HepG2 (cell line): ENCODE data around the gene HNRNPM. TPM values are rescaled to one million over a fixed set of nuclear protein-coding genes. Genes with fewer than 3 reads are reported as not detected.

Source experiments
- CCAR2 ChIP-seq: fragments of 200-400 bp; formaldehyde crosslinking; optimal IDR thresholded peaks from 2 replicates; pipeline ENCODE3; 2018; ENCODE audit warnings: low read depth, mild to moderate bottlenecking, low read length, moderate library complexity
- ETV6 ChIP-seq: sonication (generic); formaldehyde crosslinking; conservative IDR thresholded peaks from 2 replicates; pipeline ENCODE4 v1.4.0; 2020; ENCODE audit warnings: missing genetic modification reagents
- GABPB1 ChIP-seq: IDR thresholded peaks from 2 replicates; pipeline ENCODE4 v1.6.1; 2016; ENCODE audit warnings: mild to moderate bottlenecking, missing genetic modification reagents, moderate library complexity, missing compliant biosample characterization
- HNF4A ChIP-seq: sonication (generic); formaldehyde crosslinking; IDR thresholded peaks from 2 replicates; pipeline ENCODE4 v1.4.0; 2020; ENCODE audit warnings: missing genetic modification reagents
- ISX ChIP-seq: sonication (generic); formaldehyde crosslinking; conservative IDR thresholded peaks from 2 replicates; pipeline ENCODE4 v1.5.0; 2020; ENCODE audit warnings: missing genetic modification reagents
- KAT7 ChIP-seq: IDR thresholded peaks from 2 replicates; pipeline ENCODE4 v1.6.1; 2018; ENCODE audit warnings: borderline replicate concordance, missing compliant biosample characterization
- MLXIP ChIP-seq: sonication (generic); formaldehyde crosslinking; IDR thresholded peaks from 2 replicates; pipeline ENCODE4 v1.9.0; 2021; ENCODE audit warnings: missing genetic modification reagents, borderline replicate concordance
- PTBP1 ChIP-seq: fragments of 200-400 bp; formaldehyde crosslinking; IDR thresholded peaks from 2 replicates; pipeline ENCODE4 v1.6.1; 2018; ENCODE audit warnings: low read length, low read depth; ENCODE audit not compliant: poor library complexity, severe bottlenecking
- RFXAP ChIP-seq: sonication (generic); formaldehyde crosslinking; IDR thresholded peaks from 2 replicates; pipeline ENCODE4 v1.4.0; 2020; ENCODE audit warnings: missing genetic modification reagents, borderline replicate concordance
- RXRB ChIP-seq: IDR thresholded peaks from 2 replicates; pipeline ENCODE4 v1.6.1; 2016; ENCODE audit warnings: borderline replicate concordance, missing genetic modification reagents, missing compliant biosample characterization
- STAT5B ChIP-seq: sonication (generic); formaldehyde crosslinking; IDR thresholded peaks from 2 replicates; pipeline ENCODE4 v1.4.0; 2020; ENCODE audit warnings: missing genetic modification reagents
- ZNF124 ChIP-seq: sonication (generic); formaldehyde crosslinking; IDR thresholded peaks from 2 replicates; pipeline ENCODE4 v1.4.0; 2020; ENCODE audit warnings: missing genetic modification reagents
- ZNF160 ChIP-seq: sonication (generic); formaldehyde crosslinking; IDR thresholded peaks from 2 replicates; pipeline ENCODE4 v1.8.0; 2022; ENCODE audit warnings: mild to moderate bottlenecking, inconsistent platforms, missing genetic modification reagents
- ZNF18 ChIP-seq: sonication (generic); formaldehyde crosslinking; IDR thresholded peaks from 2 replicates; pipeline ENCODE4 v1.8.0; 2022; ENCODE audit warnings: mild to moderate bottlenecking, missing genetic modification reagents; ENCODE audit not compliant: insufficient replicate concordance
- ZNF383 ChIP-seq: sonication (generic); formaldehyde crosslinking; IDR thresholded peaks from 2 replicates; pipeline ENCODE4 v1.4.0; 2020; ENCODE audit warnings: missing genetic modification reagents, mild to moderate bottlenecking, borderline replicate concordance
- ZNF552 ChIP-seq: sonication (generic); formaldehyde crosslinking; IDR thresholded peaks from 2 replicates; pipeline ENCODE4 v1.9.0; 2022; ENCODE audit warnings: missing genetic modification reagents, mild to moderate bottlenecking, borderline replicate concordance
- ZNF615 ChIP-seq: sonication (generic); formaldehyde crosslinking; IDR thresholded peaks from 2 replicates; pipeline ENCODE4 v1.5.0; 2020; ENCODE audit warnings: mild to moderate bottlenecking, missing genetic modification reagents, borderline replicate concordance
- polyA plus RNA-seq, 8 experiments: library from polyadenylated mRNA; depleted of rRNA in 3 of 8; stranded (reverse) in 7 of 8; unstranded in 1 of 8; fragments of >200 nt; fragmentation: Illumina TruSeq in 4 of 8; extraction: Trizol in 4 of 8; gene quantifications; 2 replicates each; pipeline versions ENCODE4 v1.2.1 to v1.2.3, GENCODE V29; 2011 to 2016; ENCODE audit warnings: low read depth in 4 of 8, missing spikeins in 1 of 8, mixed read lengths in 1 of 8; ENCODE audit not compliant: insufficient read depth in 1 of 8
- total RNA-seq, 5 experiments: library from RNA; depleted of rRNA; stranded (reverse); fragments of >200 nt; fragmentation: Illumina TruSeq; extraction: Trizol; gene quantifications; 2 replicates each; pipeline ENCODE4 v1.2.3, GENCODE V29; 2016; ENCODE audit warnings: low read depth in 1 of 5
- TF ChIP-seq, protein P1 (sequence below): IDR thresholded peaks from 2 replicates; pipeline ENCODE4 v1.6.1; 2018; ENCODE audit warnings: missing genetic modification reagents
- TF ChIP-seq, protein P2 (sequence below): sonication (generic); formaldehyde crosslinking; IDR thresholded peaks from 2 replicates; pipeline ENCODE4 v1.4.0; 2020; ENCODE audit warnings: mild to moderate bottlenecking, missing genetic modification reagents, borderline replicate concordance

HNRNPM gene
- total and polyA plus RNA-seq, 2 of the 13 experiments (the other 11 are each of a cell fraction or from before 2014, with no cell fraction given), result 56.7 to 102 TPM

DNA sequence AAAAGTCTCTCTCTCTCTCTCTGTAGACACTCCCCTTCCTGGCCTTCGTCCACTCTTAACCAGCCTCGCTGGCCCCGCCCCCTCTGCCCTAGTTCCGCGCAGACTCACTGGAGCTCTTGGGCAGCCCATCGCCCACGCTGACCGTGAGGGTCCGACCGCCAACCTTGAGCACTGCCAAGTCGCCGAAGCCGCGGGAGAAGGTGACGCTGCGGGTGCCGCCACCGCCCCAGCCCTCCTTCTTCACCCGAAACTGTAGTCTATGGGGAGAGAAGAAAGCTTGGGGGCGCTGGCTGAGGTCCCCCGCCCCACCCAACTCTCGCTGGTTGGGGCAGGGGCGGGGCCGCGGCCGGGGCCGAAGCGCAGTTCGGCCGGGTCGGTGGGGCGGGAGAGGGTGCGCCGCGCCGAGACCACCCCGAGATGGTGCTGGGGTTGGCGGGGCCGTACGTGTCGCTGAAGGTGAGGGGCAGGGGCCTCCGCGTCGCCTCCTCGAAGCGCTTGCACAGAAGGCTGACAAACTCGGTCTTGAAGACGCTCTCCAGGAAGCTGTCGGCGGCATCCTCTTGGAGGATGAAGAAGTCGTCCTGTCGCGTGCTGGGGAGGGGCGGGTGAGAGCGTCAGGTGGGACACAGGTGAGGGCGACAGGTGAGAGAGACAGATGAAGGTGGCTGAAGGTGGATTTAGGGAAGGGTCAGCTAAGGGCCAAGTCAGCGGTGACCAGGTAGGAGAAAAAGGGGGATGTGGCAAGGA, 81.7 kb downstream of the HNRNPM start (continued):
- no peak for TF ChIP-seq RFXAP (CRISPR knock-in tag)
- no peak for TF ChIP-seq RXRB
- TF ChIP-seq PTBP1, result no peak
- no peak for TF ChIP-seq CCAR2
- TF ChIP-seq, protein P1, sequence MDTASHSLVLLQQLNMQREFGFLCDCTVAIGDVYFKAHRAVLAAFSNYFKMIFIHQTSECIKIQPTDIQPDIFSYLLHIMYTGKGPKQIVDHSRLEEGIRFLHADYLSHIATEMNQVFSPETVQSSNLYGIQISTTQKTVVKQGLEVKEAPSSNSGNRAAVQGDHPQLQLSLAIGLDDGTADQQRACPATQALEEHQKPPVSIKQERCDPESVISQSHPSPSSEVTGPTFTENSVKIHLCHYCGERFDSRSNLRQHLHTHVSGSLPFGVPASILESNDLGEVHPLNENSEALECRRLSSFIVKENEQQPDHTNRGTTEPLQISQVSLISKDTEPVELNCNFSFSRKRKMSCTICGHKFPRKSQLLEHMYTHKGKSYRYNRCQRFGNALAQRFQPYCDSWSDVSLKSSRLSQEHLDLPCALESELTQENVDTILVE (CRISPR knock-in tag), result no peak
- no peak for TF ChIP-seq ZNF552 (CRISPR knock-in tag)
- no peak for TF ChIP-seq ZNF615 (CRISPR knock-in tag)
- no peak for TF ChIP-seq HNF4A
- TF ChIP-seq ISX (CRISPR knock-in tag), result no peak
- TF ChIP-seq ZNF124 (CRISPR knock-in tag), result no peak
- TF ChIP-seq STAT5B (CRISPR knock-in tag), result no peak
- no peak for TF ChIP-seq ZNF18 (CRISPR knock-in tag)
- no peak for TF ChIP-seq ZNF383 (CRISPR knock-in tag)
- TF ChIP-seq KAT7 (CRISPR knock-in tag), result no peak
- TF ChIP-seq ETV6 (CRISPR knock-in tag), result 0 out of 2 replicates have a peak, but pooled peaks have one; percentile 51
- peak; percentile 77; the same call in 1 of the 2 replicates for TF ChIP-seq GABPB1 (CRISPR knock-in tag)
- TF ChIP-seq, protein P2, sequence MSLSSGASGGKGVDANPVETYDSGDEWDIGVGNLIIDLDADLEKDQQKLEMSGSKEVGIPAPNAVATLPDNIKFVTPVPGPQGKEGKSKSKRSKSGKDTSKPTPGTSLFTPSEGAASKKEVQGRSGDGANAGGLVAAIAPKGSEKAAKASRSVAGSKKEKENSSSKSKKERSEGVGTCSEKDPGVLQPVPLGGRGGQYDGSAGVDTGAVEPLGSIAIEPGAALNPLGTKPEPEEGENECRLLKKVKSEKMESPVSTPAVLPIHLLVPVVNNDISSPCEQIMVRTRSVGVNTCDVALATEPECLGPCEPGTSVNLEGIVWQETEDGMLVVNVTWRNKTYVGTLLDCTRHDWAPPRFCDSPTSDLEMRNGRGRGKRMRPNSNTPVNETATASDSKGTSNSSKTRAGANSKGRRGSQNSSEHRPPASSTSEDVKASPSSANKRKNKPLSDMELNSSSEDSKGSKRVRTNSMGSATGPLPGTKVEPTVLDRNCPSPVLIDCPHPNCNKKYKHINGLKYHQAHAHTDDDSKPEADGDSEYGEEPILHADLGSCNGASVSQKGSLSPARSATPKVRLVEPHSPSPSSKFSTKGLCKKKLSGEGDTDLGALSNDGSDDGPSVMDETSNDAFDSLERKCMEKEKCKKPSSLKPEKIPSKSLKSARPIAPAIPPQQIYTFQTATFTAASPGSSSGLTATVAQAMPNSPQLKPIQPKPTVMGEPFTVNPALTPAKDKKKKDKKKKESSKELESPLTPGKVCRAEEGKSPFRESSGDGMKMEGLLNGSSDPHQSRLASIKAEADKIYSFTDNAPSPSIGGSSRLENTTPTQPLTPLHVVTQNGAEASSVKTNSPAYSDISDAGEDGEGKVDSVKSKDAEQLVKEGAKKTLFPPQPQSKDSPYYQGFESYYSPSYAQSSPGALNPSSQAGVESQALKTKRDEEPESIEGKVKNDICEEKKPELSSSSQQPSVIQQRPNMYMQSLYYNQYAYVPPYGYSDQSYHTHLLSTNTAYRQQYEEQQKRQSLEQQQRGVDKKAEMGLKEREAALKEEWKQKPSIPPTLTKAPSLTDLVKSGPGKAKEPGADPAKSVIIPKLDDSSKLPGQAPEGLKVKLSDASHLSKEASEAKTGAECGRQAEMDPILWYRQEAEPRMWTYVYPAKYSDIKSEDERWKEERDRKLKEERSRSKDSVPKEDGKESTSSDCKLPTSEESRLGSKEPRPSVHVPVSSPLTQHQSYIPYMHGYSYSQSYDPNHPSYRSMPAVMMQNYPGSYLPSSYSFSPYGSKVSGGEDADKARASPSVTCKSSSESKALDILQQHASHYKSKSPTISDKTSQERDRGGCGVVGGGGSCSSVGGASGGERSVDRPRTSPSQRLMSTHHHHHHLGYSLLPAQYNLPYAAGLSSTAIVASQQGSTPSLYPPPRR (CRISPR knock-in tag), result no peak
- TF ChIP-seq ZNF160 (CRISPR knock-in tag), result no peak; the same call in 1 of the 2 replicates
- no peak for TF ChIP-seq MLXIP (CRISPR knock-in tag)
